Naive thymus-derived CD4-positive, alpha-beta T cell (primary cell): ENCODE measurements around the gene TRABD2B. TPM values are rescaled to one million over a fixed set of nuclear protein-coding genes. Genes with fewer than 3 reads are reported as not detected.

Source experiments
- ATAC-seq: fragments of 150-1000 bp; cut with Tn5 transposase; 2 replicates; pipeline ENCODE4 v1.10.0; 2021; ENCODE audit warnings: mild to moderate bottlenecking, moderate library complexity
- CTCF ChIA-PET: fragments of 350-600 bp; sonication (Branson Sonifier 250); formaldehyde crosslinking; loops from one replicate; lab custom pipeline; 2021; ENCODE audit warnings: antibody characterized with exemption; lab: Charles Lee
- POLR2A ChIA-PET: fragments of 350-600 bp; sonication (Branson Sonifier 250); formaldehyde crosslinking; loops from one replicate; lab custom pipeline; 2021; ENCODE audit warnings: antibody characterized with exemption, inconsistent platforms; lab: Charles Lee
- DNase-seq, 9 donors: peaks; one replicate each; pipeline versions ENCODE4 v3.0.0 to v3.0.0-alpha.2; 2020 to 2022; ENCODE audit warnings: mixed read lengths in 1 of 9
- H3K27ac ChIP-seq: one replicate; pipeline ENCODE4 v1.7.0; 2013; ENCODE audit warnings: mild to moderate bottlenecking, low read depth, low read length, moderate library complexity
- H3K27me3 ChIP-seq, 2 donors: one replicate each; pipeline ENCODE4 v1.7.0; 2013; ENCODE audit warnings: low read length in 2 of 2, mild to moderate bottlenecking in 2 of 2, moderate library complexity in 2 of 2; ENCODE audit not compliant: control insufficient read depth in 2 of 2, insufficient read depth in 2 of 2
- H3K36me3 ChIP-seq, 3 experiments: 1 replicate in 2 of 3; 2 replicates in 1 of 3; pipeline ENCODE4 v1.7.0; 2013; ENCODE audit warnings: low read length in 3 of 3, mild to moderate bottlenecking in 3 of 3, moderate library complexity in 1 of 3; ENCODE audit not compliant: insufficient read depth in 3 of 3, control insufficient read depth in 2 of 3
- H3K4me1 ChIP-seq, 2 donors: one replicate each; pipeline ENCODE4 v1.7.0; 2013; ENCODE audit warnings: low read length in 2 of 2, mild to moderate bottlenecking in 2 of 2, moderate library complexity in 1 of 2; ENCODE audit not compliant: control insufficient read depth in 2 of 2, insufficient read depth in 2 of 2
- H3K4me3 ChIP-seq: 2 replicates; pipeline ENCODE4 v1.7.0; 2013; ENCODE audit warnings: mild to moderate bottlenecking, low read length
- H3K9me3 ChIP-seq, 3 experiments: 1 replicate in 2 of 3; 2 replicates in 1 of 3; pipeline ENCODE4 v1.7.0; 2013; ENCODE audit warnings: low read length in 3 of 3; ENCODE audit not compliant: control insufficient read depth in 2 of 3
- H3K27ac Mint-ChIP-seq, 9 donors: one replicate each; pipeline ENCODE4 v1.8.0; 2020 to 2022; ENCODE audit warnings: mixed read lengths in 9 of 9, mild to moderate bottlenecking in 8 of 9, moderate library complexity in 5 of 9, inconsistent platforms in 2 of 9
- H3K27me3 Mint-ChIP-seq, 5 donors: one replicate each; pipeline ENCODE4 v1.8.0; 2021 to 2022; ENCODE audit warnings: mixed read lengths in 5 of 5, mild to moderate bottlenecking in 1 of 5
- H3K36me3 Mint-ChIP-seq, 5 donors: one replicate each; pipeline ENCODE4 v1.8.0; 2020 to 2022; ENCODE audit warnings: mixed read lengths in 5 of 5, mild to moderate bottlenecking in 3 of 5, inconsistent platforms in 1 of 5
- H3K4me1 Mint-ChIP-seq, 7 donors: one replicate each; pipeline ENCODE4 v1.8.0; 2020 to 2022; ENCODE audit warnings: mixed read lengths in 7 of 7, mild to moderate bottlenecking in 3 of 7, inconsistent platforms in 1 of 7
- H3K4me3 Mint-ChIP-seq, 10 donors: one replicate each; pipeline ENCODE4 v1.8.0; 2020 to 2022; ENCODE audit warnings: mild to moderate bottlenecking in 10 of 10, mixed read lengths in 10 of 10, moderate library complexity in 6 of 10, inconsistent platforms in 2 of 10
- H3K9me3 Mint-ChIP-seq, 11 donors: one replicate each; pipeline ENCODE4 v1.8.0; 2020 to 2022; ENCODE audit warnings: mixed read lengths in 11 of 11, mild to moderate bottlenecking in 4 of 11, inconsistent platforms in 1 of 11, moderate library complexity in 1 of 11
- intact Hi-C, 2 donors: fragments of 100-400 bp; cut with micrococcal nuclease; formaldehyde crosslinking; loops; one replicate each; pipeline ENCODE4 v1.15.1; 2023
- polyA plus RNA-seq, 2 donors: library from polyadenylated mRNA; unstranded; fragments of 300-500 nt; fragmentation: Illumina TruSeq; gene quantifications; one replicate each; pipeline ENCODE4 v1.2.3, GENCODE V29; 2021
- total RNA-seq, 6 experiments: library from RNA in 5 of 6; stranded (reverse) in 5 of 6; gene quantifications; 1 replicate in 5 of 6; 2 replicates in 1 of 6; pipeline ENCODE4 v1.2.3 and lab custom pipeline; 2021 to 2026

TRABD2B gene
- total and polyA plus RNA-seq, 7 experiments from 2014 or later: not detected

- Histone ChIP-seq H3K9me3 (no peaks in the 10 kb centered on the region), H3K4me1 (no peaks in the 10 kb centered on the region), H3K27me3 (no peaks in the 10 kb centered on the region), H3K27ac (no peak overlapping the region), H3K4me3 (no peak overlapping the region), H3K36me3 (no peaks in the 10 kb centered on the region)
- peaks cover 0 to 2% (median 0%) of the 10 kb centered on the region in 11 donors for H3K9me3 Mint-ChIP-seq
- H3K27ac Mint-ChIP-seq: no peak overlapping the region
- ATAC-seq (no peak), DNase-seq (no peak)
- H3K4me3 Mint-ChIP-seq: no peak overlapping the region
- CTCF ChIA-PET: no interaction called here
- no peaks in the 10 kb centered on the region for H3K36me3 Mint-ChIP-seq
- intact Hi-C loops: no loop called here
- no peaks in the 10 kb centered on the region for H3K4me1 Mint-ChIP-seq
- POLR2A ChIA-PET: no interaction called here
- H3K27me3 Mint-ChIP-seq: peaks cover 10 to 37% (median 18%) of the 10 kb centered on the region in 5 donors
Observed at GRCh38 chr1:47930210-47930840, 66.9 kb downstream of the TRABD2B start.

DNA sequence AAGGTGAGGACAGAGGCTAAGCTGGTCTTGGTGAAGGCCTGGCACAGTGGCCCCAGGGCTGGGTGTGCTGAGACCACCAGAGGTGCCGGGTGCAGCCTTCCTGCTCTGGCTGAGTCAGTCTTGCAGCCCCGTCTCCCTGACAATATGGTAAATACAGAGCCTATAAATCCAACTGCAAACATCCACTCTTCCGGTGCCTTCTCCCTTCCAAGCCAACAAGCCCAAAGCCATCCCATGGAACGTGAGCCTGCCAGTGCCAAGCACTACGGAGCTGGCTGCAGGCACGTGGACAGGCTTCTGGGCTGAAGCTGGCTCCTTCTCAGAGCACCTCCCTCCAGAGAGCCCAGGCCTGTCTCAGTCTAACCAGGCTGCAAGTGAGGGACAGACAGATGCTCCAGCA is 70.0 kb downstream of the TRABD2B start:
- intact Hi-C loops: no loop called here
- ATAC-seq: no peak

GRCh38 chr1:47926461-47926999 is 70.7 kb downstream of the TRABD2B start:
- no peaks in the 10 kb centered on the region for H3K4me1 ChIP-seq
- no peaks in the 10 kb centered on the region for H3K27me3 ChIP-seq
- no peaks in the 10 kb centered on the region for H3K36me3 ChIP-seq
- Mint-ChIP-seq H3K36me3 (no peaks in the 10 kb centered on the region), H3K4me1 (no peaks in the 10 kb centered on the region), H3K9me3 (no peaks in the 10 kb centered on the region), H3K27ac (no peak overlapping the region), H3K4me3 (no peak overlapping the region), H3K27me3 (peaks cover 12 to 47% (median 30%) of the 10 kb centered on the region in 5 donors)
- no peak overlapping the region for H3K4me3 ChIP-seq
- CTCF ChIA-PET: no interaction called here
- intact Hi-C loops: no loop called here
- ATAC-seq (no peak), DNase-seq (no peak)
- POLR2A ChIA-PET: no interaction called here
- H3K27ac ChIP-seq: no peak overlapping the region
- no peaks in the 10 kb centered on the region for H3K9me3 ChIP-seq

More for the DNA sequence above, 70.0 kb downstream of the TRABD2B start:
- CTCF ChIA-PET: no interaction called here
- no peaks in the 10 kb centered on the region for H3K4me1 ChIP-seq
- Mint-ChIP-seq H3K4me1 (no peaks in the 10 kb centered on the region), H3K27ac (no peak overlapping the region), H3K9me3 (no peaks in the 10 kb centered on the region), H3K27me3 (peaks cover 13 to 50% (median 30%) of the 10 kb centered on the region in 5 donors), H3K4me3 (no peak overlapping the region), H3K36me3 (no peaks in the 10 kb centered on the region)
- H3K36me3 ChIP-seq: no peaks in the 10 kb centered on the region
- POLR2A ChIA-PET: no interaction called here
- no peak overlapping the region for H3K27ac ChIP-seq
- no peak overlapping the region for H3K4me3 ChIP-seq
- no peaks in the 10 kb centered on the region for H3K27me3 ChIP-seq
- H3K9me3 ChIP-seq: no peaks in the 10 kb centered on the region
- no peak for DNase-seq

- H3K4me1 Mint-ChIP-seq: no peaks in the 10 kb centered on the region
- H3K4me1 ChIP-seq: no peaks in the 10 kb centered on the region
- no peaks in the 10 kb centered on the region for H3K36me3 Mint-ChIP-seq
- no peaks in the 10 kb centered on the region for H3K36me3 ChIP-seq
- intact Hi-C loops: no loop called here
- H3K9me3 Mint-ChIP-seq: no peaks in the 10 kb centered on the region
- H3K27me3 Mint-ChIP-seq: peaks cover 12 to 47% (median 30%) of the 10 kb centered on the region in 5 donors
- no peak overlapping the region for H3K27ac ChIP-seq
- DNase-seq: no peak
- no peaks in the 10 kb centered on the region for H3K9me3 ChIP-seq
- H3K4me3 ChIP-seq: no peak overlapping the region
- ChIA-PET CTCF (no interaction called here), POLR2A (no interaction called here)
- no peak overlapping the region for H3K4me3 Mint-ChIP-seq
- no peaks in the 10 kb centered on the region for H3K27me3 ChIP-seq
- H3K27ac Mint-ChIP-seq: no peak overlapping the region
- no peak for ATAC-seq
Observed at GRCh38 chr1:47924270-47925048, 72.7 kb downstream of the TRABD2B start.

- H3K9me3 ChIP-seq: no peaks in the 10 kb centered on the region
- H3K36me3 Mint-ChIP-seq: no peaks in the 10 kb centered on the region
- H3K4me3 ChIP-seq: no peak overlapping the region
- intact Hi-C loops: no loop called here
- peak; percentile 16 for ATAC-seq
- no peaks in the 10 kb centered on the region for H3K27me3 ChIP-seq
- no peak for DNase-seq
- ChIA-PET POLR2A (no interaction called here), CTCF (no interaction called here)
- H3K4me1 Mint-ChIP-seq: no peaks in the 10 kb centered on the region
- no peak overlapping the region for H3K27ac ChIP-seq
- no peak overlapping the region for H3K27ac Mint-ChIP-seq
- no peaks in the 10 kb centered on the region for H3K36me3 ChIP-seq
- H3K27me3 Mint-ChIP-seq: peaks cover 16 to 42% (median 28%) of the 10 kb centered on the region in 5 donors
- peaks cover 0 to 3% (median 0%) of the 10 kb centered on the region in 11 donors for H3K9me3 Mint-ChIP-seq
- H3K4me1 ChIP-seq: no peaks in the 10 kb centered on the region
- H3K4me3 Mint-ChIP-seq: no peak overlapping the region
Observed at GRCh38 chr1:47921935-47922415, 75.2 kb downstream of the TRABD2B start.

- Mint-ChIP-seq H3K27ac (no peak overlapping the region), H3K36me3 (no peaks in the 10 kb centered on the region), H3K4me3 (no peak overlapping the region), H3K4me1 (no peaks in the 10 kb centered on the region), H3K9me3 (peaks cover 0 to 3% (median 0%) of the 10 kb centered on the region in 11 donors), H3K27me3 (peaks cover 11 to 29% (median 17%) of the 10 kb centered on the region in 5 donors)
- no peaks in the 10 kb centered on the region for H3K9me3 ChIP-seq
- intact Hi-C loops: no loop called here
- ChIA-PET CTCF (no interaction called here), POLR2A (no interaction called here)
- ATAC-seq (no peak), DNase-seq (no peak)
- H3K4me1 ChIP-seq: no peaks in the 10 kb centered on the region
- no peaks in the 10 kb centered on the region for H3K36me3 ChIP-seq
- no peak overlapping the region for H3K27ac ChIP-seq
- H3K4me3 ChIP-seq: no peak overlapping the region
- H3K27me3 ChIP-seq: no peaks in the 10 kb centered on the region
Observed at GRCh38 chr1:47919113-47919833, 77.9 kb downstream of the TRABD2B start.
